Heart right ventricle (tissue), 16 donors: Measurements from ENCODE around the gene EEPD1. TPM values are rescaled to one million over a fixed set of nuclear protein-coding genes. Genes with fewer than 3 reads are reported as not detected.
A peak's percentile ranks its signal among the peaks of the same experiment; 100 is the strongest.

Source experiments
- ATAC-seq, 8 donors: fragments of 200-7000 bp; cut with Tn5 transposase; one replicate each; pipeline ENCODE4 v1.9.1; 2020; ENCODE audit warnings: mild to moderate bottlenecking in 8 of 8, moderate library complexity in 8 of 8, moderate number of reproducible peaks in 1 of 8
- DNase-seq, 2 donors: peaks; one replicate each; pipeline ENCODE4 v3.0.0-alpha.2; 2020
- H3K27ac ChIP-seq, 10 donors: fragments of 200-600 bp; sonication (generic) in 2 of 10; one replicate each; pipeline versions ENCODE4 v1.5.0 to v1.8.0; 2020 to 2022; ENCODE audit warnings: mild to moderate bottlenecking in 3 of 10
- H3K27me3 ChIP-seq, 7 donors: fragments of 200-600 bp; one replicate each; pipeline ENCODE4 v1.8.0; 2021 to 2022; ENCODE audit warnings: mild to moderate bottlenecking in 2 of 7
- H3K36me3 ChIP-seq, 9 donors: fragments of 200-600 bp; sonication (generic) in 1 of 9; one replicate each; pipeline versions ENCODE4 v1.5.0 to v1.8.0; 2020 to 2022; ENCODE audit warnings: mild to moderate bottlenecking in 2 of 9
- H3K4me1 ChIP-seq, 9 donors: fragments of 200-600 bp; sonication (generic) in 1 of 9; one replicate each; pipeline versions ENCODE4 v1.5.0 to v1.8.0; 2020 to 2022; ENCODE audit warnings: mild to moderate bottlenecking in 4 of 9
- H3K4me3 ChIP-seq, 10 donors: fragments of 200-600 bp; sonication (generic) in 2 of 10; one replicate each; pipeline versions ENCODE4 v1.5.0 to v1.8.0; 2020 to 2022; ENCODE audit warnings: mild to moderate bottlenecking in 7 of 10, moderate library complexity in 2 of 10
- H3K9me3 ChIP-seq, 11 donors: fragments of 200-600 bp in 10 of 11; sonication (generic) in 2 of 11; one replicate each; pipeline versions ENCODE4 v1.5.0 to v1.8.0; 2013 to 2022; ENCODE audit warnings: mild to moderate bottlenecking in 2 of 11, control low read depth in 1 of 11, moderate library complexity in 1 of 11
- CTCF ChIP-seq, 9 donors: fragments of 200-600 bp; sonication (generic) in 2 of 9; IDR thresholded peaks; one replicate each; pipeline versions ENCODE4 v1.5.0 to v1.8.0; 2021 to 2022; ENCODE audit warnings: antibody characterized with exemption in 9 of 9, mild to moderate bottlenecking in 5 of 9, moderate library complexity in 1 of 9
- WGBS, 2 donors: extraction: QIAGEN DNeasy Blood & Tissue Kit; methylation state at CpG; one replicate each; pipeline ENCODE4 v1.1.7; 2013; ENCODE audit warnings: inconsistent platforms in 1 of 2; 5-methylcytosine and 5-hydroxymethylcytosine counted together
- intact Hi-C, 10 donors: fragments of 100-400 bp; cut with DNase I; formaldehyde crosslinking; loops; one replicate each; pipeline versions ENCODE4 v1.11.1 to v1.14.2; 2022
- polyA plus RNA-seq, 2 donors: library from polyadenylated mRNA; stranded (reverse); fragments of 200-250 nt; gene quantifications; one replicate each; pipeline ENCODE4 v1.2.3, GENCODE V29; 2013
- total RNA-seq, 10 donors: library from RNA; stranded (reverse); fragmentation: NEBNext Ultra II Directional in 3 of 10; extraction: Animal tissue kit (Norgen Biotek cat#: 25700) in 3 of 10; gene quantifications; one replicate each; pipeline versions ENCODE4 v1.2.1 to v1.2.4, GENCODE V29; 2021 to 2023
- donor health status: Arrhythmogenic right ventricular cardiomyopathy.
- donor health status: ischemic (EF 13 %, LVEDD 7.1; RV severe dilation, severe dysfunction).
- donor health status: healthy with polysubstance abuse.
- donor health status: DM: no; HTN: yes; CAD: no.
- donor health status: DM: no; HTN: no; CAD: no.
- donor health status: ischemic (EF 25% LVEDD 6.9; RV normal size, moderate dysfunction).
- donor health status: ischemic (EF 25% LVEDD 5.7; RV mildly dilated, moderate dysfunction).
- donor health status: healthy.
- donor health status: DM: yes; HTN: yes; CAD: no.
- donor health status: Ischemic cardiomyopathy.
- donor health status: ischemic (EF 35%, LVEDD 5.7; RV mildly dilated, moderate dysfunction).
- donor health status: nonischemic (EF 11% LVEDD 7.7; RV severe dilation, severe dysfunction).
- donor health status: DM: yes; HTN: yes; CAD: no.
- donor health status: PGD.
- donor health status: ischemic (EF 29% LVEDD 5.4; RV normal size, mild dysfunction).
- donor health status: nonischemic (EF 23%, LVEDD 6.1; RV moderate dilation, normal function).

Gene EEPD1
- total and polyA plus RNA-seq, 12 donors, result 6.1 to 15.2 (median 8.4) TPM

DNA sequence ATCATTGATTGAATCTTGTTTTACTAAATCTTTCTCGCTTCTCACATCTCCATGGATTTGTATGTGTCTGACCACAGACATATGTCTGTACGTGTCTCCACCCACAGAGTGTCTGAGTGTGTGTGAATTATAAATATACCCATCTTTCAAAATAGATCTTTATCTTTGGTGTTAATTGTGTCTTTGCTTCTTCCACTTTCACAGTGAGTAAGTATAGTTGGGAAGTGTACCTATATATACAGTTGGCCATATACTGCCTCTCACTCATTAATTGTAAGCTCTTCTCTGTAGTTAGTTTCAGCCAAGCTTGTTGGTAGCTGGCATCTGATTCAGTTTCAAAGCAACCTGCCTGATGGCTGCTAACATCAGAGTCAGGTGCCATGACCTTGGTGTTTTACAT, 18.4 kb downstream of the EEPD1 start:
- H3K27me3 ChIP-seq, result no peaks in the 10 kb centered on the region
- H3K27ac ChIP-seq, result no peak overlapping the region
- WGBS, 2 donors, result 44 to 58% methylated on average over 2 of the region's 2 CpGs
- DNase-seq, result no peak
- no peak overlapping the region for H3K4me3 ChIP-seq
- peaks cover 0 to 5% (median 0%) of the 10 kb centered on the region in 9 donors for H3K36me3 ChIP-seq
- H3K4me1 ChIP-seq, result peaks cover 3 to 15% (median 12%) of the 10 kb centered on the region in 9 donors
- no peak for TF ChIP-seq CTCF (IDR thresholded peaks at IDR 0.05)
- ATAC-seq, result no peak
- H3K9me3 ChIP-seq, result no peaks in the 10 kb centered on the region
- intact Hi-C loops, result no loop called here

DNA sequence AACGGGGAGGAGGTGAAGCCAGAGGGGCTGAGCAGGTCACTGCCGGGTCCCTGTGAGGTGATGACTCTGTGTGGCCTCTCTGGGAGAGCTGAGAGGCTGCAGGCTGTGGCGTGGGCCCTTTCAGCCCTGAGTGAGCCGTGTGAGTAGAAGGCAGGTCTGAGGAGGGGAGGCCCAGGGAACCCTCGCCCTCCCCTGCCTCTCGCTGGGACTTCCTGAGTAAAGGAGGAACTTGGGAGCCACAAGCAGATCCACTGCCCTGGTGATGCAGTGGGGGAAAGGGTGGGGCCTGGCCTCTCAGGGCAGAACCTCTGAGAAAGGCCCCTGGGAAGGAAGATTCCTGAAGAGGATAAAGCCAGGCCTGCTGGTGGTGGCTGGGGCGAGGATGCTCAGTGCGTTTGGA, 22.8 kb downstream of the EEPD1 start:
- H3K4me1 ChIP-seq, result peaks cover 3 to 32% (median 18%) of the 10 kb centered on the region in 9 donors
- H3K9me3 ChIP-seq, result no peaks in the 10 kb centered on the region
- H3K4me3 ChIP-seq, result peak overlapping the region in 1 of 10 donors; percentile 1
- intact Hi-C loops, result no loop called here
- WGBS, 2 donors, result 54 to 70% methylated on average over 8 of the region's 8 CpGs
- H3K27ac ChIP-seq, result peak overlapping the region in 8 of 10 donors; percentile 13 to 79 (median 48)
- no peaks in the 10 kb centered on the region for H3K36me3 ChIP-seq
- no peak for TF ChIP-seq CTCF (IDR thresholded peaks at IDR 0.05)
- ATAC-seq (peak in 7 of 8 donors; percentile 57 to 83 (median 79)), DNase-seq (peak; percentile 37 to 41)
- no peaks in the 10 kb centered on the region for H3K27me3 ChIP-seq

GRCh38 chr7:36176697-36177096, 23.6 kb downstream of the EEPD1 start:
- no peaks in the 10 kb centered on the region for H3K9me3 ChIP-seq
- DNase-seq (no peak), ATAC-seq (no peak)
- 61 to 76% methylated on average over 4 of the region's 4 CpGs for WGBS, 2 donors
- intact Hi-C loops, result no loop called here
- peak overlapping the region in 1 of 10 donors; percentile 79 for H3K27ac ChIP-seq
- no peak for TF ChIP-seq CTCF (IDR thresholded peaks at IDR 0.05)
- no peaks in the 10 kb centered on the region for H3K27me3 ChIP-seq
- peaks cover 3 to 32% (median 18%) of the 10 kb centered on the region in 9 donors for H3K4me1 ChIP-seq
- H3K4me3 ChIP-seq, result no peak overlapping the region
- no peaks in the 10 kb centered on the region for H3K36me3 ChIP-seq

DNA sequence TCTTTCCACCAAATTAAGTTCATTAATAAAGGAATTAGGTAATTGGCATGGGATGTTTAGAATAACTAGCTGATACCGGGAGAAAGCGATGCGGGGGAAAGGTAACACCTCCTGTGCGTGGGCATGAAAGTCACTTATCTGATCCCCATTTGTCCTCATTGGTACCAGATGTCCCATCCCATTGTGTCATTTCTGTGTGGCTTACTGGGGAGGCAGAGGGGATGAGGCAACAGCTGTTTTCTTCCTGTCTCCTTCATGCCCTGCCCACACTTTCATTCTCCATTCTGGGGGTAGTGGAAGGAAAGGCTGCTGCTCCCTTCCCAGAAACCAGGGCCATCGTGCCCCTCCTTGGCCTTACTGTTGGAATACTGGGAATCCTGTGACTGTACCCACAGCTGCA, 27.1 kb downstream of the EEPD1 start:
- intact Hi-C loops, result no loop called here
- ATAC-seq, result no peak
- no peak overlapping the region for H3K27ac ChIP-seq

More for the DNA sequence above, 27.1 kb downstream of the EEPD1 start:
- Histone ChIP-seq H3K27me3 (no peaks in the 10 kb centered on the region), H3K4me1 (peaks cover 3 to 44% (median 26%) of the 10 kb centered on the region in 9 donors), H3K9me3 (no peaks in the 10 kb centered on the region), H3K4me3 (no peak overlapping the region), H3K36me3 (no peaks in the 10 kb centered on the region)
- DNase-seq, result no peak
- TF ChIP-seq CTCF (IDR thresholded peaks at IDR 0.05), result no peak
- 81 to 96% methylated on average over 5 of the region's 5 CpGs for WGBS, 2 donors
